ENCODE measurements around the gene CD200R1.

GRCh38 chr3:112900113-112900512, 74.8 kb downstream of the CD200R1 start:
- TF ChIP-seq EZH2 (IDR thresholded peaks at IDR 0.05; ENCODE audit: borderline replicate concordance) (no peak), EZH2phosphoT487 (IDR thresholded peaks at IDR 0.05; ENCODE audit: low read depth, severe bottlenecking, unreplicated experiment) (no peak)
- TF ChIP-seq, protein P1, sequence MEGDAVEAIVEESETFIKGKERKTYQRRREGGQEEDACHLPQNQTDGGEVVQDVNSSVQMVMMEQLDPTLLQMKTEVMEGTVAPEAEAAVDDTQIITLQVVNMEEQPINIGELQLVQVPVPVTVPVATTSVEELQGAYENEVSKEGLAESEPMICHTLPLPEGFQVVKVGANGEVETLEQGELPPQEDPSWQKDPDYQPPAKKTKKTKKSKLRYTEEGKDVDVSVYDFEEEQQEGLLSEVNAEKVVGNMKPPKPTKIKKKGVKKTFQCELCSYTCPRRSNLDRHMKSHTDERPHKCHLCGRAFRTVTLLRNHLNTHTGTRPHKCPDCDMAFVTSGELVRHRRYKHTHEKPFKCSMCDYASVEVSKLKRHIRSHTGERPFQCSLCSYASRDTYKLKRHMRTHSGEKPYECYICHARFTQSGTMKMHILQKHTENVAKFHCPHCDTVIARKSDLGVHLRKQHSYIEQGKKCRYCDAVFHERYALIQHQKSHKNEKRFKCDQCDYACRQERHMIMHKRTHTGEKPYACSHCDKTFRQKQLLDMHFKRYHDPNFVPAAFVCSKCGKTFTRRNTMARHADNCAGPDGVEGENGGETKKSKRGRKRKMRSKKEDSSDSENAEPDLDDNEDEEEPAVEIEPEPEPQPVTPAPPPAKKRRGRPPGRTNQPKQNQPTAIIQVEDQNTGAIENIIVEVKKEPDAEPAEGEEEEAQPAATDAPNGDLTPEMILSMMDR (IDR thresholded peaks at IDR 0.05; ENCODE audit: poor library complexity): no peak
